Breast epithelium (tissue), 3 donors: ENCODE results near the gene RPL4.

ENCODE experiments used
- CTCF ChIP-seq, 3 donors: fragments of 450-650 bp; IDR thresholded peaks; one replicate each; pipeline ENCODE4 v1.5.1; 2016 to 2017; ENCODE audit warnings: antibody characterized with exemption in 3 of 3, mild to moderate bottlenecking in 3 of 3, moderate library complexity in 3 of 3
- POLR2A ChIP-seq: fragments of 450-650 bp; IDR thresholded peaks from one replicate; pipeline ENCODE4 v1.6.1; 2016; ENCODE audit warnings: antibody characterized with exemption, mild to moderate bottlenecking, moderate library complexity
- POLR2AphosphoS5 ChIP-seq, 3 donors: sonication (generic); formaldehyde crosslinking; IDR thresholded peaks; one replicate each; pipeline ENCODE4 v1.6.1; 2017; ENCODE audit warnings: antibody characterized with exemption in 3 of 3

GRCh38 chr15:66503780-66504562 lies 684 bp downstream of the RPL4 start:
- TF ChIP-seq POLR2AphosphoS5 (IDR thresholded peaks at IDR 0.05) (no peak), CTCF (IDR thresholded peaks at IDR 0.05) (no peak), POLR2A (no peak)
